ENCODE measurements around the gene SLC39A6. TPM values are rescaled to one million over a fixed set of nuclear protein-coding genes. Genes with fewer than 3 reads are reported as not detected.
"Not testable (repeated sequence)": the region's sequence is repeated elsewhere in the genome, so short reads cannot be mapped to it uniquely, and the experiment has no call there.

SLC39A6 gene
- total and polyA plus RNA-seq, 2 donors (not counting 3 experiments of a cell fraction or from before 2014, with no cell fraction given): 13.8 to 23.1 TPM

GRCh38 chr18:36120297-36120696 is 8.8 kb downstream of the SLC39A6 start:
- FAIRE-seq (no peak), DNase-seq (ENCODE audit: low read depth, low spot score) (no peak)
- POLR2A ChIA-PET: interaction anchor here (0.6 kb wide), 1 partner anchor 42 kb away, joined by 4 read pairs; no protein-coding TSS in a partner anchor
- no peaks in the 10 kb centered on the region for H3K4me1 ChIP-seq (ENCODE audit: control insufficient read depth, extremely low read depth, insufficient read depth, low read length)
- no peaks in the 10 kb centered on the region for H3K27me3 ChIP-seq (ENCODE audit: control insufficient read depth in 2 of 2, insufficient read depth in 2 of 2, low read length in 2 of 2)
- dilution Hi-C loops (cut with MboI; ENCODE audit: extremely low pct_ligation_motif_present, low sequenced_read_pairs) (no loop called here), intact Hi-C loops (cut with micrococcal nuclease) (no loop called here)
- no TSS peak for BruUV-seq (replicated peaks)
- no peak overlapping the region for H3K27ac ChIP-seq (ENCODE audit: insufficient read depth, low read depth, low read length)
- TF ChIP-seq CTCF (IDR thresholded peaks at IDR 0.05; ENCODE audit: extremely low read depth in 1 of 2, insufficient read depth in 1 of 2, low read depth in 1 of 2, low read length in 2 of 2): no peak
- TF ChIP-seq POLR2AphosphoS5 (IDR thresholded peaks at IDR 0.05; ENCODE audit: insufficient read depth, low read depth, low read length): no peak
- TF ChIP-seq MYC (IDR thresholded peaks at IDR 0.05; ENCODE audit: low read depth, low read length): no peak
- no peak for TF ChIP-seq GATA2 (IDR thresholded peaks at IDR 0.05; ENCODE audit: insufficient read depth, insufficient read length, low read depth, low read length)
- TF ChIP-seq FOS (IDR thresholded peaks at IDR 0.05; ENCODE audit: borderline replicate concordance, insufficient read depth, low read length): no peak
- TF ChIP-seq EZH2 (IDR thresholded peaks at IDR 0.05; ENCODE audit: borderline replicate concordance, low read depth, low read length, severe bottlenecking): no peak
- TF ChIP-seq JUN (IDR thresholded peaks at IDR 0.05; ENCODE audit: borderline replicate concordance, insufficient read depth, insufficient read length, low read depth): no peak
- TF ChIP-seq MAX (IDR thresholded peaks at IDR 0.05; ENCODE audit: insufficient read depth, insufficient read length): no peak
- TF ChIP-seq POLR2A (IDR thresholded peaks at IDR 0.05; ENCODE audit: low read depth, low read length): no peak
- H3K4me2 ChIP-seq (ENCODE audit: insufficient read depth, low read length): no peak overlapping the region
- no peaks in the 10 kb centered on the region for H3K79me2 ChIP-seq (ENCODE audit: control insufficient read depth, insufficient read depth, low read length)
- H2AFZ ChIP-seq (ENCODE audit: low read depth, low read length): no peak overlapping the region
- CTCF ChIA-PET: interaction anchor here (1.7 to 2.8 kb wide), 3 partner anchors 9 to 164 kb away, joined by 6 to 14 read pairs (median 6); partner anchors contain the start of gene SLC39A6
- no peak overlapping the region for H3K4me3 ChIP-seq (replicated peaks in 1 of 3; ENCODE audit: insufficient read depth in 1 of 3, low read depth in 1 of 3, low read length in 3 of 3)
- peaks cover 5 to 11% of the 10 kb centered on the region in 2 experiments for H3K36me3 ChIP-seq (ENCODE audit: control insufficient read depth in 2 of 2, extremely low read depth in 1 of 2, insufficient read depth in 2 of 2, low read length in 2 of 2)
- H3K9me3 ChIP-seq (replicated peaks; ENCODE audit: control insufficient read depth, insufficient read depth, low read length): no peaks in the 10 kb centered on the region
- no peaks in the 10 kb centered on the region for H4K20me1 ChIP-seq (replicated peaks; ENCODE audit: control insufficient read depth, extremely low read depth, insufficient read depth, low read length)
- no peak overlapping the region for H3K9ac ChIP-seq (replicated peaks; ENCODE audit: extremely low read depth, insufficient read depth, low read length)
- no peaks in the 10 kb centered on the region for H3K9me1 ChIP-seq (replicated peaks; ENCODE audit: control insufficient read depth, extremely low read depth, insufficient read depth, low read length)

- BruUV-seq (replicated peaks); H3K4me2 ChIP-seq (ENCODE audit: insufficient read depth, low read length); H3K9me1 ChIP-seq (replicated peaks; ENCODE audit: control insufficient read depth, extremely low read depth, insufficient read depth, low read length); FAIRE-seq; dilution Hi-C loops (cut with MboI; ENCODE audit: extremely low pct_ligation_motif_present, low sequenced_read_pairs); H3K4me1 ChIP-seq (ENCODE audit: control insufficient read depth, extremely low read depth, insufficient read depth, low read length); H3K27ac ChIP-seq (ENCODE audit: insufficient read depth, low read depth, low read length); H3K4me3 ChIP-seq (replicated peaks in 1 of 3; ENCODE audit: insufficient read depth in 1 of 3, low read depth in 1 of 3, low read length in 3 of 3); POLR2A ChIA-PET; H3K9ac ChIP-seq (replicated peaks; ENCODE audit: extremely low read depth, insufficient read depth, low read length); H3K27me3 ChIP-seq (ENCODE audit: control insufficient read depth in 2 of 2, insufficient read depth in 2 of 2, low read length in 2 of 2); intact Hi-C loops (cut with micrococcal nuclease); H4K20me1 ChIP-seq (replicated peaks; ENCODE audit: control insufficient read depth, extremely low read depth, insufficient read depth, low read length); DNase-seq (ENCODE audit: low read depth, low spot score); H2AFZ ChIP-seq (ENCODE audit: low read depth, low read length); H3K9me3 ChIP-seq (replicated peaks; ENCODE audit: control insufficient read depth, insufficient read depth, low read length); H3K79me2 ChIP-seq (ENCODE audit: control insufficient read depth, insufficient read depth, low read length): not testable (repeated sequence)
- peaks cover 14 to 15% of the 10 kb centered on the region in 2 experiments for H3K36me3 ChIP-seq (ENCODE audit: control insufficient read depth in 2 of 2, extremely low read depth in 1 of 2, insufficient read depth in 2 of 2, low read length in 2 of 2)
- CTCF ChIA-PET: interaction anchor here (2.1 kb wide), 1 partner anchor 168 kb away, joined by 6 read pairs; no protein-coding TSS in a partner anchor
These were observed 12.4 kb downstream of the SLC39A6 start for GRCh38 chr18:36116771-36117170.
